MM.1S (cell line): ENCODE data around the gene KRT10.

Experiments
- DNase-seq: peaks from one replicate; pipeline ENCODE4 v3.0.0-alpha.2; 2015
- H2AFZ ChIP-seq: fragments of 300-600 bp; sonication (generic); 2 replicates; pipeline ENCODE4 v1.6.0; 2016; ENCODE audit warnings: antibody characterized with exemption, low read length
- H3F3A ChIP-seq: fragments of 300-600 bp; sonication (generic); 2 replicates; pipeline ENCODE4 v1.6.1; 2016; ENCODE audit warnings: mild to moderate bottlenecking, antibody characterized with exemption, low read length, moderate library complexity, mixed read lengths; ENCODE audit not compliant: insufficient read depth
- H3K27ac ChIP-seq: fragments of 300-600 bp; sonication (generic); 2 replicates; pipeline ENCODE4 v1.5.1; 2016; ENCODE audit warnings: mild to moderate bottlenecking, low read length
- H3K27me3 ChIP-seq: fragments of 300-600 bp; sonication (generic); replicated peaks from 2 replicates; pipeline ENCODE4 v1.6.0; 2016; ENCODE audit warnings: low read length; ENCODE audit not compliant: insufficient read depth
- H3K36me3 ChIP-seq: fragments of 300-600 bp; sonication (generic); replicated peaks from 2 replicates; pipeline ENCODE4 v1.6.1; 2016; ENCODE audit warnings: mild to moderate bottlenecking, low read length, mixed read lengths; ENCODE audit not compliant: insufficient read depth
- H3K4me1 ChIP-seq: fragments of 300-600 bp; sonication (generic); 2 replicates; pipeline ENCODE4 v1.6.1; 2016; ENCODE audit warnings: low read length, mixed read lengths
- H3K4me2 ChIP-seq: fragments of 300-600 bp; sonication (generic); 2 replicates; pipeline ENCODE4 v1.6.0; 2016; ENCODE audit warnings: low read depth, low read length
- H3K4me3 ChIP-seq: fragments of 300-600 bp; sonication (generic); 2 replicates; pipeline ENCODE4 v1.5.1; 2016; ENCODE audit warnings: low read length, mixed read lengths
- H3K79me2 ChIP-seq: fragments of 300-600 bp; sonication (generic); 2 replicates; pipeline ENCODE4 v1.6.1; 2016; ENCODE audit warnings: mixed run types, low read length, mixed read lengths
- H3K9ac ChIP-seq: fragments of 300-600 bp; sonication (generic); 2 replicates; pipeline ENCODE4 v1.6.1; 2016; ENCODE audit warnings: low read length, mixed read lengths
- H3K9me2 ChIP-seq: fragments of 300-600 bp; sonication (generic); replicated peaks from 2 replicates; pipeline ENCODE4 v1.6.1; 2016; ENCODE audit warnings: mild to moderate bottlenecking, low read length, mixed read lengths; ENCODE audit not compliant: insufficient read depth
- H3K9me3 ChIP-seq: fragments of 300-600 bp; sonication (generic); replicated peaks from 2 replicates; pipeline ENCODE4 v1.6.1; 2016; ENCODE audit warnings: mild to moderate bottlenecking, low read length, mixed read lengths; ENCODE audit not compliant: insufficient read depth
- H4K20me1 ChIP-seq: fragments of 300-600 bp; sonication (generic); 2 replicates; pipeline ENCODE4 v1.6.1; 2016; ENCODE audit warnings: mild to moderate bottlenecking, low read length, moderate library complexity, mixed read lengths; ENCODE audit not compliant: insufficient read depth
- CTCF ChIP-seq: fragments of 300-600 bp; sonication (generic); IDR thresholded peaks from 2 replicates; pipeline ENCODE4 v1.5.1; 2016; ENCODE audit warnings: antibody characterized with exemption, low read length, mixed read lengths
- EZH2 ChIP-seq: fragments of 300-600 bp; sonication (generic); optimal IDR thresholded peaks from 2 replicates; pipeline ENCODE3; 2017; ENCODE audit warnings: low read depth, mild to moderate bottlenecking, antibody characterized with exemption, low read length, mixed read lengths
- EZH2phosphoT487 ChIP-seq: fragments of 300-600 bp; sonication (generic); IDR thresholded peaks from 2 replicates; pipeline ENCODE4 v1.6.1; 2018; ENCODE audit warnings: antibody characterized with exemption, low read length

Gene KRT10

DNA sequence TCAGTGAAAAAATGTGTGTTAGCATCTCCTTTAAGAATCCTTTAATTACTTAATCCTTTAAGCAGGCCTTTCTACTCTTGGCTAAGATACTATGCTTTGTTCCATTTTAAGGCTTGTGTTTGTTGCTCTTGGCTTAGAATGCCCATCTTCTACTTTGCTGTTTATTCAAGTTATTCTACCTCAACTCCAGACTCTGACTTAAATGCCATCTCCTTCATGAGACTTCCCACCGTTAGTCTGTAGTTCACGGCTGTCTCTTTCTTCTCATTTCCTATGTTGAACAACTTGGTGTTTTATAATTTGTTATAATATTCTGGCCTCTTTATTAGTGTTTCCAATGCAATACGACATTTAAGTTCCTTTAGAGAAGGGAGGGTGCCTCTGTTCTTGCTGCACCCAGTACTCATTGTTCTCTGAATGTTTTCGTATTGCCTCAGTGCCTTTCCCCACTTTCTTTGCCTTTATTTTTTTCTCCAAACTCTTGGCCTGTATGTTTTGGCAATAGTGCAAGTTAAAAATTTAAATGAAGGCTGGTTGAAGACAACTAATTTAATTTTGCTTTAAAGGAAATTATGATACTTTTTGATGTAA is 6.1 kb upstream of the KRT10 start:
- 0 out of 2 replicates have a peak, but pooled peaks cover 5% of the 10 kb centered on the region for H3K4me1 ChIP-seq
- no peak overlapping the region for H2AFZ ChIP-seq
- H3K79me2 ChIP-seq: no peaks in the 10 kb centered on the region
- H3K27ac ChIP-seq: no peak overlapping the region
- H3K4me3 ChIP-seq: no peak overlapping the region
- H3F3A ChIP-seq: no peaks in the 10 kb centered on the region
- H3K27me3 ChIP-seq: no peaks in the 10 kb centered on the region
- H3K4me2 ChIP-seq: no peak overlapping the region
- H4K20me1 ChIP-seq: no peaks in the 10 kb centered on the region
- no peak for TF ChIP-seq EZH2phosphoT487
- no peak for TF ChIP-seq CTCF
- no peak for TF ChIP-seq EZH2
- H3K9me2 ChIP-seq: no peaks in the 10 kb centered on the region
- DNase-seq: no peak
- no peak overlapping the region for H3K9ac ChIP-seq
- H3K9me3 ChIP-seq: no peaks in the 10 kb centered on the region
- no peaks in the 10 kb centered on the region for H3K36me3 ChIP-seq

- H3K9me3 ChIP-seq: no peaks in the 10 kb centered on the region
- H3K36me3 ChIP-seq: no peaks in the 10 kb centered on the region
- no peak for DNase-seq
- no peak for TF ChIP-seq EZH2phosphoT487
- no peak for TF ChIP-seq CTCF
- H3F3A ChIP-seq: no peaks in the 10 kb centered on the region
- no peak overlapping the region for H3K27ac ChIP-seq
- H2AFZ ChIP-seq: no peak overlapping the region
- H3K4me2 ChIP-seq: no peak overlapping the region
- H3K9me2 ChIP-seq: no peaks in the 10 kb centered on the region
- no peaks in the 10 kb centered on the region for H4K20me1 ChIP-seq
- no peaks in the 10 kb centered on the region for H3K79me2 ChIP-seq
- no peak overlapping the region for H3K4me3 ChIP-seq
- H3K4me1 ChIP-seq: 0 out of 2 replicates have a peak, but pooled peaks cover 5% of the 10 kb centered on the region
- no peaks in the 10 kb centered on the region for H3K27me3 ChIP-seq
- no peak overlapping the region for H3K9ac ChIP-seq
Measured at GRCh38 chr17:40827746-40828453, 5.5 kb upstream of the KRT10 start.

DNA sequence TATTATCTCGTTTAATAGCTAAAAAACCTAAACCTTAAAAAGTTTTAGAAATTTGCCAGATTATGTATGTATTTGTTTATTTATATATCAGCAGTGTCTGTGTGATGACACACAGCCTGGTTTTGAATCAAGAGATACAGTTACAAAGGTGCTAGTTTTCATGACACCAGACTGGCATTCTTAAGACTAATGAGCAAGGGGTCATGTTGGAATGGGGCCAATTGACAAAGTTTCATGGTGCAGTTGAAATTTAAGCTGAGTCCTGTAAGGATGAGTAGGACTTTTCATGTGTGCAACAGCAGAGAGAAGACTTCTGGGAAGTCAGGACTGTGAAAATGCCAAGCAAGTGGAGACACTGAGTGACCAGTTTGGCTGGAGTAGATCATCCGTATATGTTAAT is 3.2 kb upstream of the KRT10 start:
- Histone ChIP-seq H2AFZ (no peak overlapping the region), H3K9me3 (no peaks in the 10 kb centered on the region), H3K36me3 (no peaks in the 10 kb centered on the region), H3K4me2 (no peak overlapping the region), H3K4me3 (no peak overlapping the region), H3K27ac (no peak overlapping the region), H3F3A (no peaks in the 10 kb centered on the region), H3K9me2 (no peaks in the 10 kb centered on the region), H4K20me1 (no peaks in the 10 kb centered on the region), H3K4me1 (0 out of 2 replicates have a peak, but pooled peaks cover 5% of the 10 kb centered on the region), H3K79me2 (no peaks in the 10 kb centered on the region), H3K27me3 (no peaks in the 10 kb centered on the region), H3K9ac (no peak overlapping the region)
- no peak for TF ChIP-seq EZH2
- TF ChIP-seq EZH2phosphoT487: no peak
- no peak for TF ChIP-seq CTCF
- DNase-seq: no peak
